GM19468 (cell line): ENCODE data around the gene HSPBAP1.
A peak's percentile ranks its signal among the peaks of the same experiment; 100 is the strongest.

Experiments
- ATAC-seq: cut with Tn5 transposase; IDR thresholded peaks from one replicate; pipeline ENCODE4 v1.9.1; 2021; ENCODE audit warnings: mild to moderate bottlenecking, moderate library complexity, moderate number of reproducible peaks; ENCODE audit not compliant: unreplicated experiment; ENCODE audit errors: extremely low read depth

The HSPBAP1 gene

GRCh38 chr3:122692674-122693073 lies 101.0 kb downstream of the HSPBAP1 start:
- no peak for ATAC-seq

DNA sequence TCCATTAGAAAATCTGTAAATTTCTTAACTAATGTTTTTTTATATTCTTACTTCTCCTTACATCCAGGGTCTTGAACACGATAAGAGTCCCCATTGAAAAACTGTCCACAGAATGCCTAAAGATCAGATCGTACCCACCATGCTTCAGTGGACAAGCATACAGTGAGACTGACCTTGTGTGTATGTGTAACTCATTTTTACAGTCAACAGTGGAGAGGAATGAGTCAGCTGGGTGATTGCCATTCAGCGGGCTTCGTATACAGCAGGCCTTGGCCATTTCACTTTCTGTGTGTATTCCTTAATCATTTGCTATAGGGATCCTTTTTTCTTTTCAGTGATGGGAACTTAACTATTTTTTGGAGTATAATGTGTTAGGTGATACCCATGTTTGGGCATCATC lies 102.4 kb downstream of the HSPBAP1 start:
- peak; percentile 47 for ATAC-seq

GRCh38 chr3:122690096-122690495 lies 103.5 kb downstream of the HSPBAP1 start:
- no peak for ATAC-seq
